HG03064 (cell line): Measurements from ENCODE around the gene HNRNPUL2.

Experiments used
- ATAC-seq: cut with Tn5 transposase; IDR thresholded peaks from one replicate; pipeline ENCODE4 v1.9.1; 2021; ENCODE audit warnings: low read depth; ENCODE audit not compliant: unreplicated experiment

The HNRNPUL2 gene

DNA sequence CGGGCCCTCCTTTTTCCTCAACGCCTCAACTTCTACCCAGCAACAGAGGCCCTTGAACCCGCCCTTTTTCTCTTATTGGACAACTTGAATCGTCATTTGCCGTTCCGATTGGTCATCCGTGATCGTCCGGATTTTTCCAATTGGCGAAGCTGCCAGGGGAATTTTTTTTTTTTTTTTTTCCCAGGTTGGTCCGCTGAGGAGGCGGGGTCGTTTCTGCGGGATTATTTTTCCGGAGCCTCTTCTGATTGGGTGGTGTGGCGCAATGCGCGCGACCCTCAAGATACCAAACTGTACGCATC, 564 bp upstream of the HNRNPUL2 start:
- ATAC-seq, result peak; percentile 25

DNA sequence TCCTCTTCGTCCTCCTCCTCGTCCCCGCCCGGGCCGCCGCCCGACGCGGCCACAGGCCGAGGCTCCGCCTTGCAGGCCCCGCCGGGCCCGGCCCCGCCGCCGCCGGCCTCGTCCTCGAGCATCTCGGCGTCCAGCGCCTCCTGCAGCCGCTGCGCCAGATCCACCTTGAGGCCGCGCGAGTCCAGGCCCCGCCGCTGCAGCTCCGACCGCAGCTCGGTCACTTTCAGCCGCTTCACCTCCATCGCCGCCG, 417 bp downstream of the HNRNPUL2 start:
- ATAC-seq, result no peak

DNA sequence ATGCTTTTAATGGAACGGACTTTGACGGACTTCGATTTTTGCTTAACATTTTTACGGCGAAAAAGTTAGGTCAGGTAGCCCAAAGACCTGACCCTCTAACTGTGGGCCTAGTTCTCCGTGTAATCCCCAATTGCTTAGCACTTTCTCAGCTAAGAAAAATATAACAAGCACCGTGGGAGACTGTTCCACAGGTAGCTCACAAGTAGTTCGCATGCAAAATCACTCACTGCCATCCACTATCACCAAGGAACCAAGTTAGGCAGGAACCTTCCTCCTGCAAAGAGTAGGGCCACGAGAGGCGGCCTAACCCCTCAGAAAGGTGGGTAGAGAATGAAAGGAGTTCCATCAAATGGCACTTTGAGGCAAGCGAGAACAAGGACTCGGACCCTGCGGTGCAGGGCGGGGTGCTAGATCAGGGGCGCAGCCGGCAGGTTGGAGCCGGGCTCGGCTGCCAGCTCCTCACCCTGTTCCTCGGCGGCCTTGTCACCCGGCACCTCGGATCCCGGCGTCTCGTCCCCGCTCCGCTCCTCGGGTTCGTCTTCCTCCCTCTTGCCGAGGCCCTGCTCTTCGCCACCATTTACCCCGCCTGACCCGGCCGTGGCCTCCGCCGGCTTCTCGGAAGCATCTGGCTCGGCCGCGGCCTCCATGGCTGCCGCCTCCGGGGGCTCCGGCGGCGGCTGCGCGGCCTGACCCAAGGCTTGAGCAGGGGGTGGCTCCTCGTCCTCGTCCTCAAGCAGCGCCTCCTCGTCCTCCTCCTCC, 922 bp downstream of the HNRNPUL2 start:
- ATAC-seq, result peak; percentile 3

DNA sequence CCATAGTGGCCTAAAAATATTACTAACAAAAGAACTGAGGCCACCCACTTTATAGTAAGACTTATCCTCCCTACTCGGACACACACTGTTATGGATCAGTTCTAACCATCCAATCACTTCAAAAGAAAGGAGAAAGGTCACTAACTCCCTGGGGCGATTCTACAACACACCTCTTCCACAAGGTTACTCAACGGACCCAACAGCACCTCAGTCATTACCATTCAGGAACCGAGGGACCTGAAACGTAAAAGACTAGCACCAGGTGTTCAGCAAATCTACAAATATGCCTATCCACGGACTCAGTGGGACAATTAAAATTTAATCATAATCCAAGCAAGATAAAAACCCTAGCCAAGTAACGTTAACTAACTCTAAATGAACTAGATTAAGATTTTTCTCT, 1.6 kb downstream of the HNRNPUL2 start:
- no peak for ATAC-seq

DNA sequence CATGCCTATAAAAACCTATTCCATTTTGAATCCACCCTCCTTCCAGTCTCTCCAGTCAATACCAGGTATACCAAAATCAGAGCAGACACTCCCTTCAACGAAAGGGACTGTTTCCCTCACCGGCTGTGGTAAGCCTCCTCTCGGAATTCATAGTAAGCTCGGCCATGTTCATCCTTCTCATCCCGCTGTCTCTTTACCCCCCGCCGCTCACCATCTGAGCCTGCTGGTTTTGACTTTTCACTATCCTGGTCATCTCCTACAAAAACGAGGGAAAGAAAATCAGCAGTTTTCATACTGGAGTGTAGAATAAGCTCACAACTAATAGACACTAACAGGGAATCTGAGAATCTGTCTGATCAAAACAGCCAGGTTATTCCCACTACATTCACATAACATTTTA, 3.1 kb downstream of the HNRNPUL2 start:
- no peak for ATAC-seq

DNA sequence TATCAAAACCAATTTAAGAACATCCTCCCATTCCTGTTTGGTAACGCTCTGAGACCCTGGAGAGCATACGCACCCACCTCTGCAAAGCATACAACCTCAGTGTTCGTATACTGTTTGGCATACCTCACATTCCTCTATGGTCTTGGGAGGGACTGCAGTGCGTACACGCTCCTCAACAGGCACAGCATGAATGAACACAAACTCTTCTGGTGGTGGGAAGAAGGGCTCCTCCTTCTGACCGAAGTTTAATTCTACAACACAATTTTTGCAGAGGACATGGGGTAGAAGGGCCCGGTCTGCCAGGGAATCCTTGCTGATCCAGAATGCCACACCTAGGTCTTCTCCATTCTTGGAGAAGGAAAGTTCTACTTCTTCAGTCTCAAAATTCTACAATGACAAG, 5.3 kb downstream of the HNRNPUL2 start:
- ATAC-seq, result no peak

DNA sequence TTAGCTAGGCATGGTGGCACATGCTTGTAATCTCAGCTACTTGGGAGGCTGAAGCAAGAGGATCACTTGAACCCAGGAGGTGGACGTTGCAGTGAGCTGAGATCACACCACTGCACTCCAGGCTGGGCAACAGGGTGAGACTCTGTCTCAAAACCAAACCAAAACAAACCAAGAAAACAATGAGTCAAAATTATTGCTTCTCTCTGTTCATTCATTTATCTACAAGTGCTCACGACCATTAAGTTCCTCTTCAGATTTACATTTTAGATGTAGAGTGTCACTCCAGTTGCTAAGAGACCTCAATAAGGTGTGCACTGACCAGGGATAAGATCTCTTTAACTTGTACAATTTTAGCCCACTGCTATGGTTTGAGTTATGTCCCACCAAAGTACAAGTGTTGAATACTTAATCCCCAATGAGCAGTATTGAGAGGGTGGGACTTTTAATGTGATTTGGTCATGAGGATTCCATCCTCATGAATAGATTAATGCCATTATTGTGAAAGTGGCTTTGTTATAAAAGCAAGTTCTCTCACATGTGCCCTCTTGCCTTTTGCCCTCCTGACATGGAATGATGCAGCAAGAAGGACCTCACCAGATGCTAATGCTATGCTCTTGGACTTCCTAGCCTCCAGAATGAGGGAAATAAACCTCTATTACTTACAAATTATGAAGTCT, 7.8 kb downstream of the HNRNPUL2 start:
- no peak for ATAC-seq

DNA sequence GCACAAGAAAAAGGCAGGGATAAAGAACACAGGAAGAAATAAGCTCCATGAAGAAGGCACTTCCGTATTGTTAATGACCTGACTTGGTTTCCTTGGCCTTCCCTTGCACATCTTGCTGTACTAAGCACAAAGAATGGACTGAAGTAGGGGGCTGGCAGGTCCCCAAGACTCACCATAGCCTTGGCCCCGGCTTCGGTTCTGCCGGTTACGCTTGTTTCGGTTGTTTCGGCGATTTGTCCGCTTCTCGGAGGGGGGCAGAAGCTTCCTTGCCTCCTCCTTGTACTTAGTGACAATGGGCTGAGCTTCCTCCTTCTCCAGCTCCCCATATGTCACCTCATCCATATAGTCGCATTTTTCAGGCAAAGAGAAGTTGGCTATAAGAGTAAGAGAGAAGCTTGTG, 10.4 kb downstream of the HNRNPUL2 start:
- no peak for ATAC-seq

DNA sequence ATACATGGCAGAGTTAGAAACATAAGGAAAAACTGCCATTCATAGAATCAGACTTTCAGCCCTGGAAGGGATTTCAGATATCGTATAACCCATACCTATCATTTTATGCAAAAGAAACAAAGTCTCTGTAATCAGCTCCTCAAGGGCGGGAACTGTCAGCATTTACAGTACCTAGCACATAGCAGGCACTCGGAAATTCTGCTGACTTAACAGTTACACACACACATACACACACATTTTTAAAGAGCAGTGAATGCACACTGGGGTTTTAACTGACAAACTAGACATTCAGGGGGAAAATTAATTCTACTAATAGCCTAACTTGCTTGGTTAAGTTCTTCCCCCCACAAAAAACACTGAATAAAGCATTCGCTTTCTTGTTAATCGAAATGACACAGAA, 11.1 kb downstream of the HNRNPUL2 start:
- no peak for ATAC-seq

DNA sequence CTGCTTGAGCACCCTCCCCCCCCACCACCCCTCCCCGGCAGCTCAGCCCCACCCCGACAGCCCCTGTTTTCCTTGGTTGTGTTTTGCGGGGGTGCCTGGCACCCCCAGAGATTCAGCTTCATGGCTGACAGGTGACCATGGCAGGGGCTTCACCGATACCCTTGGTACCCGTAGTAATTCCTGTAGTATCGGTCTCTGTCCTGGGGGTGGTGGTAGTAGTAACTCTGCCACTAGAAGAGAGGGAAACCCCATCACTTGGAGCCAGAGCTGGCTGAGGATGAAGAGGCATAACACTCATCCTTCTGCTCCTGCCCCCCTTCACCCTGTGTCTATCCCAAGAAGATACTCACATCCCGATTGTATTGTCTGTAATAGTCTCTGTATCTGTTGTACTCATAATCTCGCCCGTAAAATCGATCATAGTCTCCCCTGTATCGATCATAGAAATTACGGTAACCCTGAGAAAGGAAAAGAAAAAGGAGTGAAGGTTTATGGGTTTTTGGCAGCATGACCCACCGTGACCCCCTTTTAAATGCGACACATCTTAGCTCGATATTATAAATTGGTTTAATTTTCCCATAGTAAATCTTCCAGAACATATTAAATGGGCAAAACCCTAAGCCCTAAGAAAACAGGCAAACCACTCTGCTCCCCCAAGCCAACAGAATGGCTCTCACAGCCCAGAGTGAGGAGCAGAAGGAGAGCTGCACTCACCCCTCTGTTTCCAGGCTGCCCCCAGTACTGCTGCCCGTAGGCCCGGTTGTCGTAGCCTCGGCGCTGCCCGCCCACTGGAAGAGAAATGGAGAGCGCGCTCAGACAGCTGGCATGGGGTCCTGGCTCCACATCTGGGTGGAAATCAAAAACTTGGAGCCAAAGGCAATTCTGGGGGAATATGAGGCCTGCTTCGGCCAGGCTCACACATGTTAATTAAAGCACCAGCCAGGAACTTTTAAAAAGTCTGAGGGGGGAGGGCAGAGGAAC, 11.8 kb downstream of the HNRNPUL2 start:
- ATAC-seq, result no peak

DNA sequence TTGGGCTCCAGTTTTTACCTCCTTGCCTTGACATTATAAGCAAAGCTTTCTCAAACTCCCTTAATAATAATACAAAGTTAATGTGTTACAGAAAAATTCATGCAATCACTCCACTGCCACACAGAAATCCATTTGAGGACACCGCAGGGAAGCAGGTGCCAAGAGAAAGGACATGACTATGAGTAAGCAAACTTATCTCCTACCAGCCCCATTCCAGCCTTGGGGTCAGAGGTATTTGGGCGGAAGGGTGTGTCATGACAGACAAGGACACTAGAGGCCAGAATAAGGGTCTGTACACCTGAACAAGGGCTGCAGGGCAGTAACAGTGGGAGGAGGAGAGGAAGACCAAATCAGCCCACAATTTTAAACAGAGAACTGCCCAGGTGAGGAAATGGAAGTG, 13.9 kb downstream of the HNRNPUL2 start:
- no peak for ATAC-seq

DNA sequence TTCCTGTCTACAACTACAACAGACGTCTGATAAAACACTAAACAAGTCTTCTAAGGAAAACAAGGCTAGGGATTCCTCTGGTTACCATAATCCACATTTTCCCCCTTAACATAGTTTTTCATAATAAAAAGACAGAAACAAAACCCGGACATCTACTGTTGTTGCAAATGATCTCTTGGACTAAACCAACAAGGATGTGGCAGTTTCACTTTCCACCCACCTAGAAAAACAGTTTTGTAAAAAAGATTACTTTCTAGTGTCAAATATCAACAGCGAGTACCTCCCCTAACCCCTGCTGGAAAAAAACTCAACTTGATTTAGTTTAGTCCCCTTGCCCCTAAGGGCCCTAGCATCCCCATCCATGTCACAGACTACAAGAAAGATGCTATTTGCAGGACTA, 14.4 kb downstream of the HNRNPUL2 start:
- no peak for ATAC-seq

DNA sequence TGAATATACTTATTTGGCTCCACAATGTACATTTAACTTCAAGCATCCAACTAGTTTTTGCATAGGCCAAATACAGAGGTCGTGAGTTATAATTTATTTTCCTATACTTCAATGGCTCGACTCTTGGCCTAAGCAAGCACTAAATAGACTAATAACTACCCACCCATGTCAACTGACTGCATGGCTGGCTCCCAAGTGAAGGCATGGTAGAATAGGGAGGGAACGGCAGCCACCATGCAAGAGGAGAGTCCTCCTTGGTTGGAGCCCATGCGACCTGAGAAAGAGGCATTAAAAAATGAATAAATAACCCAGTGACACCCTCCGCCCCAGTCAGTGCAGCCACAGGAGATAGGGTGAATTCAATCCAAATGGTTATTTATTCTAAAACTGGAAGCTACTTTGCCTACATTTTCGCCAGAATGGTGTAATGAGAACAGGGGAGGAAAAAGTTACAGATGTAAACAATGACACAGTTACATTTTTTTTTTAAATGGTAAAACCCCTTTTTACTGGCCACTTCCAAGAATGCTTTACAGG, 14.9 kb downstream of the HNRNPUL2 start:
- ATAC-seq, result no peak

DNA sequence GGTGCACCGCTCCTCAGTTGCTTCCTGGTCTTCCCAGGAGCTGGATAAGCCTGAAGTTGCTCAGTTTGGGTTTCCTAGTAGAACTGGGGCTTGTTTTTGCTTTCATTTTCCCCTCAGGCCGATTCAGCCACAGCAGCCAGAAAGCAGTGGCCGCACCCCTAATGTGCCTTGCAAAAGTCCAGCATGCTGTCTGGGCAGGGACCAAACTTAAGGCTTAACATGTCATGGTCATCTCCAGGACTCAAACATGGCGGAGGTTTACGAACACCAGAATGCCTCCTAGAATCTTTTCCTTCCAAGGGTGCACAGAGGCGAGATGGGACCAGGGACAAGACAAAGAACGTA, 17.3 kb downstream of the HNRNPUL2 start:
- ATAC-seq, result no peak

DNA sequence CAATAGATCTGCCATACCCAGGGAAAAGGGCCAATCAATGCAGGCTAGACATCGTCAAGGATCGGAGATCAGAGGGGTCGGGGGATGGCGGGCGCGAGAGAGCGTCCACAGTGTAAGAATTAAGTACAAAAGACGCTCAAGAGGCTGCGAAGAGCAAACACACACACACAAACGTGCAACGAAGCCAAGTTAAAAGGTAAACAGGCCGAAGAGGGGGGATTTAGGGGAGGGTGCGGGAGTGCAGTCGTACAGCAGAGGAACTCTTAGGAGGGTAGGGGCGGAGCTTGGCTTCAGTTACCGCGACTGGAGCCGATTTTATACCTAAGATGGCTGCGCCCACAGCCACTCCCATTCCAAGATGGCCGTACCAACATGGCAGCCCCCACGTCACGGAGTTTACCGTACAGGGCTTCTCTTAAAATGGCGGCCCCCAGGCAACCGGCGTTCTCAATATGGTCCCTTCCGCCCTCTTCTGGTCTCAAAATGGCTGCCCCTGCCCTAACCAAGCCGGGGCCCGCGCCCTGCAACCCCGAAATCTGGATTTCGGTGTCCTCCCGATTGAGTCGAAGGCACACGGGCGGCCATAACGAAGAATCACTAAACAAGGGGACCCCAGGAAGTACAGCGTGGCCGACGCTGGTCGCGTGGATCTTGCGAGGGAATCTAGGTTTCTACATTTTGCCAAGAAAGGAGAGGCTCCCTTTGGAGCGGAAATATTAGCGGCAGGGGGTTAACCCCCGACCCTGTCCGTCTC, 17.8 kb downstream of the HNRNPUL2 start:
- peak; percentile 66 for ATAC-seq

DNA sequence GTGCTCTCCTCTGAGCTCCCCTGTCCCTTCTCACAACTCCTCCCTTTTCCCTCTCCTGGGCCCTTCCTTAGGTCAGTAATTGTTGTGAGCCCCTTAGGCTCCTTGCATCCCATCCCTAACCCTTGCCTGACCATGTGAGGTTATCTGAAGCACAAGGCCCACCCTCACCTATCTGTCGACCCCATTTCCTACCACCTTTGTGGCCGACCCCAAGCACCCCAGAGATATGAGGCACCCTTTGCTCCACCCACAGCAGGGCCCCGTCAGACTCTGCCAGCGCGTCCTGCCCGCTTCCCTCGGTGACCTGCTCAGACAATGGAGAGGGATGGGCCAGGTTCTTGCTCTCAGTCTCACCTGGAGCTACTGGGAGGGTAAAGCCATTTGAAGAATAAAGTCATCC, 18.5 kb downstream of the HNRNPUL2 start:
- ATAC-seq, result no peak

DNA sequence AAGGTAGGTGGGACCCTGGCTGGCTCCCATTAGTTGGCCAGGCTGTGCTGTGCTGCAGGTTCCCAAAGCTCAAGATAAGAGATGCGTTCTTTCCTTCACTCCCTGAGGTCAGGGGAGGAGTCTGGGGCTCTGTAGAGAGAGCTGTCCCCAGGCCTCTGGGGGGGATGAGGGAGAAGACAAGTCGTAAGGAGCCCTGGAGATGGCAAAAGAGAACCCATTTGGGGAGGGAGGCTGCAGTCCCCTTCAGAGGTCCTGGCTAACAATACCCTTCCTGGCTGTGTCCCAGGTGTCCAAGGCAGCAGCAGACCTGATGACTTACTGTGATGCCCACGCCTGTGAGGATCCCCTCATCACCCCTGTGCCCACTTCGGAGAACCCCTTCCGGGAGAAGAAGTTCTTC, 18.9 kb downstream of the HNRNPUL2 start:
- ATAC-seq, result no peak

DNA sequence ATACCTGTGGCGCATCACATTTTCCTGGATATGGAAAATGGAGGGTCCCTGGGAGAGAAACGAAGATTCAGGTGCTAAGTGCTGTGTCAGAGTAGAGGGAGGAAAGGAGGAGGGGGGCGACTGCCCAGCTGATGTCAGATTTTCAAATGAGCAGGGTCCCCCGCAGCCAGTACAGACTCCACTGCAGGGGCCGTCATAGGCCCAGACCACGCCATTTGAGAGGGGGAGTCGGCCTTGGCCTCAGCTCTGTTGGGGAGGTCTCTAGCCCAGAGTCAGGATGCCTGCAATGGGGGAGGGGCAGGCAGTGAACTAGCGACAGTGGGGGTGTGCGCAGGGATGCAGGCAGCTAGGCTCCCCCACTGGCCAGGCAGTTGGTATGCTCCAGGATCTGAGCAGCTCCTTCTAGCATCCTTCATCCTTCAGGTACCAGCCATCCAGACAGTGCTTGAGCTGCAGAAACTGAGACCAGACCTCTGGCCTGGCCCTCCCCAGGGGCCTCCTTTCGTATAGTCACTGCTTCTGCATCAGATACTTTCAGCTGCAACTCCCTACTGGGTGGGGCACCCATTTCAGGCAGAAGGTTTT, 19.9 kb downstream of the HNRNPUL2 start, which contains the start of the genes BSCL2 and GNG3:
Gene BSCL2, minus strand, starts transcription at position 148 of the 585 bp plus-strand sequence. CDS start 229 bp downstream, outside the sequence.
Gene GNG3, plus strand, starts transcription at position 400 of the 585 bp plus-strand sequence. CDS start 620 bp downstream, outside the sequence.
- no peak for ATAC-seq

DNA sequence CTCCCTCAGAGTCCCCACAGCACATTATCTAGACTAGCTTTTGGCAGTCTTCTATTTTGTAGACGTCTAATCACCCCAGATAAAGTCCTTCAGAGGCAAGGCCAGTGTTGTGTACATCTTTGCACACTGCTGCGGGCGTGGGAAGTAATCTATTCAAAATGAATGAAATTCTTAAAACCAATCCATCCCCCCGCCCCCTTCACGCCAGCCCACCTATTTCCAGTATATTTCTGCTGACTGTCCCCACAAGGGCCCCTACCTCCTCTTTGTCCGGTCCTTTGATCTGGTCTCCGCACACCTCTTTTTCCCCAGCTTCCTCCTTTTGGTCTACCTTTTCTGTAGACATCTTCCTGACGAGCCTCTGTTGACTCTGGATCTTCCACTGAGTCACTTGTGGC, 20.4 kb downstream of the HNRNPUL2 start:
- ATAC-seq, result no peak
